Gastrocnemius medialis (tissue), 4 donors: Measurements from ENCODE around the gene NOXRED1. TPM values are rescaled to one million over a fixed set of nuclear protein-coding genes. Genes with fewer than 3 reads are reported as not detected.

Experiments
- ATAC-seq, 2 donors: fragments of 150-250 bp; one replicate each; pipeline ENCODE4 v1.9.1; 2016
- DNase-seq, 2 donors: peaks; one replicate each; pipeline ENCODE4 v3.0.0-alpha.2; 2019
- H3K27ac ChIP-seq, 4 donors: fragments of 200-600 bp; sonication (generic); 1 replicate in 1 of 4; 2 replicates in 3 of 4; pipeline ENCODE4 v1.5.1; 2016 to 2018; ENCODE audit warnings: mild to moderate bottlenecking in 2 of 4, moderate library complexity in 1 of 4
- H3K27me3 ChIP-seq, 3 donors: fragments of 200-600 bp; sonication (generic) in 2 of 3; 1 replicate in 1 of 3; 2 replicates in 2 of 3; pipeline versions ENCODE4 v1.5.1 to v1.6.0; 2016 to 2019; ENCODE audit warnings: mild to moderate bottlenecking in 1 of 3, moderate library complexity in 1 of 3
- H3K36me3 ChIP-seq, 2 donors: fragments of 200-600 bp; sonication (generic) in 1 of 2; one replicate each; pipeline ENCODE4 v1.5.1; 2017 to 2018
- H3K4me1 ChIP-seq, 2 donors: fragments of 200-600 bp; sonication (generic) in 1 of 2; one replicate each; pipeline ENCODE4 v1.5.1; 2016 to 2017; ENCODE audit warnings: mild to moderate bottlenecking in 2 of 2
- H3K4me3 ChIP-seq, 4 donors: fragments of 200-600 bp; sonication (generic) in 3 of 4; 1 replicate in 1 of 4; 2 replicates in 3 of 4; pipeline ENCODE4 v1.5.1; 2016 to 2019; ENCODE audit warnings: mild to moderate bottlenecking in 2 of 4
- H3K9me3 ChIP-seq, 3 donors: fragments of 200-600 bp; sonication (generic) in 2 of 3; 1 replicate in 1 of 3; 2 replicates in 2 of 3; pipeline ENCODE4 v1.5.1; 2016 to 2019
- CTCF ChIP-seq, 5 experiments: fragments of 450-650 bp in 3 of 5; fragments of 200-600 bp in 2 of 5; sonication (generic) in 2 of 5; IDR thresholded peaks in 4 of 5; conservative IDR thresholded peaks in 1 of 5; 1 replicate in 4 of 5; 2 replicates in 1 of 5; pipeline ENCODE4 v1.5.1; 2016 to 2019; ENCODE audit warnings: antibody characterized with exemption in 5 of 5, mild to moderate bottlenecking in 3 of 5, moderate library complexity in 3 of 5
- POLR2A ChIP-seq, 2 donors: fragments of 450-650 bp; IDR thresholded peaks; one replicate each; pipeline ENCODE4 v1.6.1; 2017; ENCODE audit warnings: antibody characterized with exemption in 2 of 2, mild to moderate bottlenecking in 2 of 2, moderate library complexity in 2 of 2
- in situ Hi-C, 4 donors: fragments of 200-750 bp; cut with MboI; loops; one replicate each; pipeline versions ENCODE4 v1.15.0 to v1.8.0; 2017; ENCODE audit warnings: low sequenced_read_pairs in 4 of 4
- intact Hi-C: fragments of 100-400 bp; cut with DNase I; formaldehyde crosslinking; loops from one replicate; pipeline ENCODE4 v1.15.1; 2023; ENCODE audit warnings: low total_unique reads
- total RNA-seq, 4 donors: library from RNA; depleted of rRNA; stranded (reverse); fragments of >200 nt; gene quantifications; one replicate each; pipeline versions ENCODE4 v1.1.0 to v1.2.3, GENCODE V29; 2016

The NOXRED1 gene
- total RNA-seq, 4 donors from 2014 or later = not detected

DNA sequence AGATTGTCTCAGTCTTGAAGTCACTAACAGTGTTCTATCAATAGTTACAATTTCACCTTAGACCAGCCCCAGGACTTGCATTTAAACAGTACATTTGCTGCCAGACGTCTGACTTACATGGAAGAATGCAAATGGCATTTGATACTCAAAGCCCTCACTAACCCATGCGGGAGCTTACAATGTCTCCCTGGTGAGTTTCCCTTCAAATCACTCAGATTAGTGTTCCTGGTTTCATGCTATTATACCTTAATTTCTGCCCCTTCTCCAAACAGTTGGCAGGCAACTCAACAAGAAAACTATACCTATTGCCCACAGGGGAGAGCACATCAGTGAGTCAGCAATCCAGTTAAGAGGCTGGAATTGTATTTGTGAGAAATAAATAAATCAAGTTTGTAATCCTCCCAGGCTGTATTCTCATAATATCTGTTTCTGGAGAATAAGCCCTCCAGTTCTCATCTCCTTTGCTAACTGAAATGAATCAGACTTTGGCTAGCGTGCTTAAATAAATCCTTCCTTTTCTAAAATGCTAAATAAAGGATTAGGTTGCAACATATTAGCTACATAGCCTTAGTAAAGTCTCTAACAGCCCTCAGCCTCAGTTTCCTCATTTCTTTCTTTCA lies 78.8 kb downstream of the NOXRED1 start:
- no peaks in the 10 kb centered on the region for H3K9me3 ChIP-seq
- no peak for ATAC-seq
- no peak overlapping the region for H3K27ac ChIP-seq
- no peak overlapping the region for H3K4me3 ChIP-seq
- intact Hi-C loops = no loop called here
- no peak for TF ChIP-seq CTCF (IDR thresholded peaks at IDR 0.05 in 4 of 5, conservative IDR thresholded peaks at IDR 0.05 in 1 of 5)
- no peak for TF ChIP-seq POLR2A (IDR thresholded peaks at IDR 0.05)
- in situ Hi-C loops = no loop called here
- DNase-seq = no peak
- no peaks in the 10 kb centered on the region for H3K27me3 ChIP-seq
- H3K4me1 ChIP-seq = peaks cover 6 to 10% of the 10 kb centered on the region in 2 donors
- H3K36me3 ChIP-seq = peaks cover 0 to 8% of the 10 kb centered on the region in 2 donors

Other genes with a start within 250 kb of the NOXRED1 start
- under 1 TPM in 2 of 4 donors, not detected in 2; 0.05 TPM for gene TMEM63C, start 241.7 kb downstream of the NOXRED1 start, total RNA-seq
- gene NGB, start 152.3 kb downstream of the NOXRED1 start, total RNA-seq = not detected
- gene POMT2, start 102.6 kb downstream of the NOXRED1 start, total RNA-seq = 10 to 100 TPM; 27.0 to 33.2 (median 28.9) TPM
- 10 to 100 TPM; 35.9 to 49.7 (median 36.6) TPM for gene GSTZ1, start 102.5 kb downstream of the NOXRED1 start, total RNA-seq
- gene TMED8, start 46.4 kb downstream of the NOXRED1 start, total RNA-seq = 1 to 10 TPM; 3.0 to 5.2 (median 4.3) TPM
- under 1 TPM in 1 of 4 donors, not detected in 3; 0.11 TPM for gene SAMD15, start 46.1 kb downstream of the NOXRED1 start, total RNA-seq
- gene VIPAS39, start 34.1 kb upstream of the NOXRED1 start, total RNA-seq = 10 to 100 TPM in 3 of 4 donors, 1 to 10 TPM in 1; 8.8 to 19.6 (median 17.6) TPM
- 100 to 1,000 TPM; 112 to 200 (median 165) TPM for gene AHSA1, start 34.6 kb upstream of the NOXRED1 start, total RNA-seq
- gene ISM2, start 75.3 kb upstream of the NOXRED1 start, total RNA-seq = not detected
- gene SPTLC2, start 193.1 kb upstream of the NOXRED1 start, total RNA-seq = 10 to 100 TPM in 1 of 4 donors, 1 to 10 TPM in 3; 6.5 to 10.4 (median 7.0) TPM